GM23248 (cell line): ENCODE measurements around the gene FAM9B. TPM values are rescaled to one million over a fixed set of nuclear protein-coding genes. Genes with fewer than 3 reads are reported as not detected.

Experiments used
- DNase-seq: peaks from one replicate; pipeline ENCODE4 v3.0.0-alpha.2; 2015
- H2AFZ ChIP-seq: fragments of 200-600 bp; sonication (generic); 2 replicates; pipeline ENCODE4 v1.6.1; 2016; ENCODE audit warnings: antibody characterized with exemption
- H3F3A ChIP-seq: fragments of 200-600 bp; sonication (generic); 2 replicates; pipeline ENCODE4 v1.6.1; 2016; ENCODE audit warnings: mild to moderate bottlenecking, antibody characterized with exemption, mixed run types; ENCODE audit not compliant: insufficient read depth
- H3K27ac ChIP-seq: fragments of 200-600 bp; sonication (generic); 2 replicates; pipeline ENCODE4 v1.5.1; 2016; ENCODE audit warnings: mild to moderate bottlenecking
- H3K27me3 ChIP-seq: fragments of 200-600 bp; sonication (generic); replicated peaks from 2 replicates; pipeline ENCODE4 v1.6.1; 2016; ENCODE audit warnings: mild to moderate bottlenecking; ENCODE audit not compliant: insufficient read depth
- H3K36me3 ChIP-seq: fragments of 200-600 bp; sonication (generic); 2 replicates; pipeline ENCODE4 v1.6.1; 2016; ENCODE audit warnings: low read depth, mild to moderate bottlenecking
- H3K4me1 ChIP-seq: fragments of 200-600 bp; sonication (generic); 2 replicates; pipeline ENCODE4 v1.6.1; 2016; ENCODE audit warnings: mild to moderate bottlenecking; ENCODE audit not compliant: insufficient read depth
- H3K4me2 ChIP-seq: fragments of 200-600 bp; sonication (generic); one replicate; pipeline ENCODE4 v1.6.1; 2016; ENCODE audit warnings: mild to moderate bottlenecking; ENCODE audit not compliant: unreplicated experiment
- H3K4me3 ChIP-seq: fragments of 200-600 bp; sonication (generic); 2 replicates; pipeline ENCODE4 v1.5.1; 2016; ENCODE audit warnings: mild to moderate bottlenecking
- H3K79me2 ChIP-seq: fragments of 200-600 bp; sonication (generic); 2 replicates; pipeline ENCODE4 v1.6.1; 2016; ENCODE audit warnings: mild to moderate bottlenecking; ENCODE audit not compliant: insufficient read depth
- H3K9ac ChIP-seq: fragments of 200-600 bp; sonication (generic); 2 replicates; pipeline ENCODE4 v1.6.1; 2016; ENCODE audit warnings: mild to moderate bottlenecking
- H3K9me2 ChIP-seq: fragments of 200-600 bp; sonication (generic); 2 replicates; pipeline ENCODE4 v1.6.1; 2016; ENCODE audit warnings: mixed run types, mild to moderate bottlenecking, moderate library complexity; ENCODE audit not compliant: insufficient read depth
- H3K9me3 ChIP-seq: fragments of 200-600 bp; sonication (generic); one replicate; pipeline ENCODE4 v1.6.1; 2017; ENCODE audit warnings: low read depth
- H4K20me1 ChIP-seq: fragments of 200-600 bp; sonication (generic); 2 replicates; pipeline ENCODE4 v1.6.0; 2016; ENCODE audit not compliant: insufficient read depth
- EZH2 ChIP-seq: fragments of 200-600 bp; sonication (generic); IDR thresholded peaks from 2 replicates; pipeline ENCODE4 v1.6.1; 2018; ENCODE audit warnings: antibody characterized with exemption, mild to moderate bottlenecking; ENCODE audit not compliant: insufficient read depth, poor library complexity, severe bottlenecking
- EZH2phosphoT487 ChIP-seq: fragments of 200-600 bp; sonication (generic); IDR thresholded peaks from 2 replicates; pipeline ENCODE4 v1.6.1; 2018; ENCODE audit warnings: antibody characterized with exemption, moderate library complexity, mild to moderate bottlenecking, low read depth; ENCODE audit not compliant: insufficient read depth
- WGBS, 2 experiments: methylation state at CpG; one replicate each; pipeline ENCODE4 v1.1.6; 2015 to 2017; ENCODE audit warnings: low lambda C conversion rate in 2 of 2, low coverage in 1 of 2; ENCODE audit errors: missing lambda C conversion rate in 2 of 2; 5-methylcytosine and 5-hydroxymethylcytosine counted together
- in situ Hi-C: fragments of 300-500 bp; cut with MboI; formaldehyde crosslinking; loops from 2 replicates; pipeline ENCODE4 v1.15.0; 2020
- polyA plus RNA-seq: library from polyadenylated mRNA; unstranded; fragments of >200 nt; fragmentation: Nextera tagmentation; extraction: Ambion mirVana; gene quantifications from 2 replicates; pipeline ENCODE4 v1.2.1, GENCODE V29; 2016
- total RNA-seq: library from RNA; depleted of rRNA; stranded (reverse); fragments of >200 nt; shearing (Covaris generic); gene quantifications from 2 replicates; pipeline ENCODE4 v1.2.3, GENCODE V29; 2014; rRNA removed

The FAM9B gene
- total RNA-seq (not detected in 2 replicates), polyA plus RNA-seq (not detected in 2 replicates)

DNA sequence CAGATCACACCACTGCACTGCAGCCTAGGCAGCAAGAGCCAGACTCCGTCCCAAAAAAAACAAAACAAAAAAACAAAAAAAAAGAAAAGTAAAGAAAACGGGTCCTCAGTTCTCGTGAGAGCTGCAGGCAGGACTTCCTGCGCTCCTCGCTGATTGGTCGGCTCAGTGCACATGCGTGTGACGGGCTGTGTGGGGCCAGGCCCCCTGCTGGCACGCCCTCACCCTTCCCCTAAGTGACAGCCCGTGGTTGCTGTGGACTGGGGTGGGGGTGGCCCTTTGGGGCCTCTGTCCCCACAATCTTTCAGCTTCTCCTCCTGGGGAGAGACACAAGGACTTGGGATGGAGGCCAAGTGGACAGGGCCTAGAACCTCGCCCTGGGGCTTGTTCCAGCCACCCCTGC is at the start of gene FAM9B:
TSS of gene FAM9B (minus strand) at position 139 of the 400 bp plus-strand sequence. CDS start 1,141 bp downstream, outside the sequence.
- Histone ChIP-seq H3K9me3 (no peaks in the 10 kb centered on the region), H3K4me2 (no peak within 1 kb of the TSS)

GRCh38 chrX:9081271-9081670 is 47.3 kb upstream of the FAM9B start:
- Histone ChIP-seq H3K36me3 (no peaks in the 10 kb centered on the region), H4K20me1 (no peaks in the 10 kb centered on the region), H3K4me3 (no peak overlapping the region), H3K4me2 (no peak overlapping the region), H2AFZ (no peak overlapping the region), H3K9me3 (no peaks in the 10 kb centered on the region), H3K4me1 (no peaks in the 10 kb centered on the region), H3K27me3 (no peaks in the 10 kb centered on the region), H3K9me2 (no peaks in the 10 kb centered on the region), H3K27ac (no peak overlapping the region), H3K9ac (no peak overlapping the region), H3F3A (no peaks in the 10 kb centered on the region), H3K79me2 (no peaks in the 10 kb centered on the region)
- DNase-seq: no peak
- in situ Hi-C loops: no loop called here
- TF ChIP-seq EZH2phosphoT487: no peak
- TF ChIP-seq EZH2: no peak
- 13 to 16% methylated on average over 2 of the region's 2 CpGs for WGBS, 2 experiments

More for the DNA sequence above, at the start of gene FAM9B:
- no peak within 1 kb of the TSS for H3K4me3 ChIP-seq
- WGBS, 2 experiments: 69 to 81% methylated on average over 7 to 11 of the region's 11 CpGs
- H3K9ac ChIP-seq: no peak within 1 kb of the TSS
- H2AFZ ChIP-seq: no peak within 1 kb of the TSS
- DNase-seq: no peak
- H3K4me1 ChIP-seq: no peaks in the 10 kb centered on the region
- no peaks in the 10 kb centered on the region for H3K9me2 ChIP-seq
- no peak within 1 kb of the TSS for H3K27ac ChIP-seq
- H3K79me2 ChIP-seq: no peaks in the 10 kb centered on the region
- in situ Hi-C loops: no loop called here
- no peaks in the 10 kb centered on the region for H3F3A ChIP-seq
- TF ChIP-seq EZH2 (no peak), EZH2phosphoT487 (no peak)
- H3K36me3 ChIP-seq: no peaks in the 10 kb centered on the region
- H3K27me3 ChIP-seq: no peaks in the 10 kb centered on the region
- no peaks in the 10 kb centered on the region for H4K20me1 ChIP-seq

GRCh38 chrX:9074326-9074725 is 40.4 kb upstream of the FAM9B start:
- H3K4me3 ChIP-seq: no peak overlapping the region
- no peaks in the 10 kb centered on the region for H4K20me1 ChIP-seq
- H3K9me2 ChIP-seq: no peaks in the 10 kb centered on the region
- no peak overlapping the region for H3K9ac ChIP-seq
- H3K36me3 ChIP-seq: no peaks in the 10 kb centered on the region
- H3K4me2 ChIP-seq: no peak overlapping the region
- peaks cover 5% of the 10 kb centered on the region for H3F3A ChIP-seq
- H2AFZ ChIP-seq: no peak overlapping the region
- TF ChIP-seq EZH2phosphoT487 (no peak), EZH2 (no peak)
- DNase-seq: no peak
- H3K27me3 ChIP-seq: no peaks in the 10 kb centered on the region
- WGBS, 2 experiments: 87 to 88% methylated on average over 5 of the region's 5 CpGs
- H3K27ac ChIP-seq: no peak overlapping the region
- in situ Hi-C loops: no loop called here
- no peaks in the 10 kb centered on the region for H3K9me3 ChIP-seq
- H3K79me2 ChIP-seq: no peaks in the 10 kb centered on the region
- peaks cover 17% of the 10 kb centered on the region; the same call in 1 of the 2 replicates for H3K4me1 ChIP-seq

DNA sequence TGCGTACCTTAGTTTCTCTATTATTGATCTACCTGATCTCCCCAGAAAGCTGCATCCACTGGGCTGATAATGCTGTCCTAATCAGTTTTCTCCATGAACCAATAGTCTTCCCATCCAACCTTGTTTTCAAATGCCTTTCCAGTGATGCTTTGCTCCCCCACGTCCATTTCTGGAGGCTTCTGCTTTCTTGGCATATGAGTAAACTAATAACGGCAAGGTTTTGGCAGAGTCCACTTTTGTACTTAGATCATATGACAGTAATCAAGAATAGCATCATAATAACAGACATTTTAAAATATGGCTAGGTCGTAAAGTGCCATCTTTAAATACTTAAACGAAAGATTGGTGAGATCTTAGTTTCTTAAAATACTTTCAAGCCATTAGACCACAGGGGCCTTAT is 38.4 kb upstream of the FAM9B start:
- Histone ChIP-seq H4K20me1 (no peaks in the 10 kb centered on the region), H3K36me3 (no peaks in the 10 kb centered on the region), H3K4me1 (peaks cover 17% of the 10 kb centered on the region; the same call in 1 of the 2 replicates), H3K4me2 (peak overlapping the region; percentile 20), H3K79me2 (no peaks in the 10 kb centered on the region), H3K9ac (no peak overlapping the region), H3K27ac (no peak overlapping the region), H3K4me3 (no peak overlapping the region), H3K9me2 (no peaks in the 10 kb centered on the region), H3F3A (peaks cover 5% of the 10 kb centered on the region), H2AFZ (no peak overlapping the region), H3K9me3 (no peaks in the 10 kb centered on the region), H3K27me3 (no peaks in the 10 kb centered on the region)
- TF ChIP-seq EZH2phosphoT487: no peak
- TF ChIP-seq EZH2: no peak
- 7 to 12% methylated on average over 5 of the region's 5 CpGs for WGBS, 2 experiments
- peak; percentile 67 for DNase-seq
- in situ Hi-C loops: no loop called here
